Liver (tissue), 9 donors: Measurements from ENCODE around the gene KIF17. TPM values are rescaled to one million over a fixed set of nuclear protein-coding genes. Genes with fewer than 3 reads are reported as not detected.
A peak's percentile ranks its signal among the peaks of the same experiment; 100 is the strongest.

ENCODE experiments used
- DNase-seq: peaks from one replicate; pipeline ENCODE4 v3.0.0-alpha.2; 2017; ENCODE audit warnings: low spot score
- H3K27ac ChIP-seq, 2 donors: one replicate each; pipeline ENCODE4 v1.7.0; 2013; ENCODE audit warnings: inconsistent platforms in 2 of 2, low read length in 2 of 2, control low read depth in 1 of 2, low read depth in 1 of 2, mild to moderate bottlenecking in 1 of 2
- H3K27me3 ChIP-seq, 4 donors: one replicate each; pipeline versions ENCODE4 v1.6.1 to v1.7.0; 2013; ENCODE audit warnings: low read length in 3 of 4, inconsistent platforms in 1 of 4, mild to moderate bottlenecking in 1 of 4, moderate library complexity in 1 of 4; ENCODE audit not compliant: control insufficient read depth in 4 of 4, insufficient read depth in 4 of 4
- H3K36me3 ChIP-seq, 4 donors: one replicate each; pipeline versions ENCODE4 v1.6.1 to v1.7.0; 2013; ENCODE audit warnings: low read length in 3 of 4, mild to moderate bottlenecking in 3 of 4, low read depth in 1 of 4, moderate library complexity in 1 of 4; ENCODE audit not compliant: control insufficient read depth in 4 of 4, insufficient read depth in 3 of 4
- H3K4me1 ChIP-seq, 4 donors: one replicate each; pipeline versions ENCODE4 v1.6.1 to v1.7.0; 2013; ENCODE audit warnings: low read length in 3 of 4, mild to moderate bottlenecking in 3 of 4, moderate library complexity in 1 of 4; ENCODE audit not compliant: control insufficient read depth in 4 of 4, insufficient read depth in 4 of 4
- H3K4me3 ChIP-seq, 3 donors: one replicate each; pipeline versions ENCODE4 v1.6.1 to v1.7.0; 2013; ENCODE audit warnings: low read length in 3 of 3, control low read depth in 1 of 3, low read depth in 1 of 3, mild to moderate bottlenecking in 1 of 3
- H3K9ac ChIP-seq, 2 donors: one replicate each; pipeline ENCODE4 v1.7.0; 2013; ENCODE audit warnings: low read length in 2 of 2, mild to moderate bottlenecking in 2 of 2, moderate library complexity in 2 of 2, control low read depth in 1 of 2, low read depth in 1 of 2
- H3K9me3 ChIP-seq, 4 donors: one replicate each; pipeline versions ENCODE4 v1.6.1 to v1.7.0; 2013; ENCODE audit warnings: low read length in 3 of 4; ENCODE audit not compliant: control insufficient read depth in 4 of 4
- EGR1 ChIP-seq, 2 donors: IDR thresholded peaks; 2 replicates each; pipeline ENCODE4 v1.6.1; 2016 to 2018; ENCODE audit warnings: antibody characterized with exemption in 2 of 2, low read depth in 2 of 2
- FOXA1 ChIP-seq: IDR thresholded peaks from 2 replicates; pipeline ENCODE4 v1.6.1; 2016; ENCODE audit warnings: antibody characterized with exemption
- FOXA2 ChIP-seq: IDR thresholded peaks from 2 replicates; pipeline ENCODE4 v1.6.1; 2016; ENCODE audit warnings: antibody characterized with exemption
- GABPA ChIP-seq, 2 donors: IDR thresholded peaks in 1 of 2; conservative IDR thresholded peaks in 1 of 2; 2 replicates each; pipeline ENCODE4 v1.6.1; 2016; ENCODE audit warnings: antibody characterized with exemption in 2 of 2, mild to moderate bottlenecking in 1 of 2, moderate library complexity in 1 of 2
- HNF4A ChIP-seq, 2 donors: conservative IDR thresholded peaks; 2 replicates each; pipeline ENCODE4 v1.6.1; 2016; ENCODE audit warnings: antibody characterized with exemption in 2 of 2, mild to moderate bottlenecking in 2 of 2
- HNF4G ChIP-seq: IDR thresholded peaks from 2 replicates; pipeline ENCODE4 v1.6.1; 2016; ENCODE audit warnings: antibody characterized with exemption
- JUND ChIP-seq, 2 donors: IDR thresholded peaks; 2 replicates each; pipeline ENCODE4 v1.6.1; 2016; ENCODE audit warnings: antibody characterized with exemption in 2 of 2
- NR2F2 ChIP-seq: IDR thresholded peaks from 2 replicates; pipeline ENCODE4 v1.6.1; 2016; ENCODE audit warnings: antibody characterized with exemption
- RAD21 ChIP-seq, 2 donors: IDR thresholded peaks; 2 replicates each; pipeline ENCODE4 v1.6.1; 2016; ENCODE audit warnings: antibody characterized with exemption in 2 of 2, mild to moderate bottlenecking in 2 of 2
- RXRA ChIP-seq, 2 donors: IDR thresholded peaks; 2 replicates each; pipeline ENCODE4 v1.6.1; 2017 to 2018; ENCODE audit warnings: antibody characterized with exemption in 2 of 2, mild to moderate bottlenecking in 1 of 2
- SP1 ChIP-seq: IDR thresholded peaks from 2 replicates; pipeline ENCODE4 v1.6.1; 2018; ENCODE audit warnings: antibody characterized with exemption, mild to moderate bottlenecking
- TAF1 ChIP-seq: conservative IDR thresholded peaks from 2 replicates; pipeline ENCODE4 v1.6.1; 2016; ENCODE audit warnings: antibody characterized with exemption, mild to moderate bottlenecking
- YY1 ChIP-seq: IDR thresholded peaks from 2 replicates; pipeline ENCODE4 v1.6.1; 2016; ENCODE audit warnings: antibody characterized with exemption, mild to moderate bottlenecking
- WGBS: extraction: QIAGEN DNeasy Blood & Tissue Kit; methylation state at CpG from one replicate; pipeline ENCODE4 v1.1.7; 2013; 5-methylcytosine and 5-hydroxymethylcytosine counted together
- polyA plus RNA-seq, 2 donors: library from polyadenylated mRNA; stranded (reverse) in 1 of 2; unstranded in 1 of 2; fragments of 200-250 nt in 1 of 2; fragments of >200 nt in 1 of 2; fragmentation: Nextera tagmentation in 1 of 2; extraction: Ambion mirVana in 1 of 2; gene quantifications; one replicate each; pipeline versions ENCODE4 v1.2.1 to v1.2.3, GENCODE V29; 2013 to 2015
- total RNA-seq, 2 donors: library from RNA; depleted of rRNA; stranded (reverse); fragments of >200 nt; gene quantifications; one replicate each; pipeline ENCODE4 v1.2.3, GENCODE V29; 2014
- TF ChIP-seq, protein P1 (sequence below): IDR thresholded peaks from 2 replicates; pipeline ENCODE4 v1.6.1; 2016; ENCODE audit warnings: antibody characterized with exemption
- TF ChIP-seq, protein P2 (sequence below): fragments of 150-350 bp; IDR thresholded peaks from 2 replicates; pipeline ENCODE4 v1.5.1; 2017; ENCODE audit warnings: improper control_type of control experiment, low read depth, low read length; ENCODE audit not compliant: missing input control
- TF ChIP-seq, protein P3 (sequence below): IDR thresholded peaks from 2 replicates; pipeline ENCODE4 v1.6.1; 2016; ENCODE audit warnings: antibody characterized with exemption, mild to moderate bottlenecking
- TF ChIP-seq, protein P4 (sequence below): IDR thresholded peaks from 2 replicates; pipeline ENCODE4 v1.6.1; 2016; ENCODE audit warnings: antibody characterized with exemption
- TF ChIP-seq, protein P5 (sequence below): IDR thresholded peaks from 2 replicates; pipeline ENCODE4 v1.6.1; 2016; ENCODE audit warnings: antibody characterized with exemption
- donor health status: healthy.
- donor health status: healthy.
- donor health status: healthy.
- donor health status: healthy.
- donor health status: healthy.

KIF17 gene
- total and polyA plus RNA-seq, 4 donors, result 1.0 to 2.7 (median 2.0) TPM

DNA sequence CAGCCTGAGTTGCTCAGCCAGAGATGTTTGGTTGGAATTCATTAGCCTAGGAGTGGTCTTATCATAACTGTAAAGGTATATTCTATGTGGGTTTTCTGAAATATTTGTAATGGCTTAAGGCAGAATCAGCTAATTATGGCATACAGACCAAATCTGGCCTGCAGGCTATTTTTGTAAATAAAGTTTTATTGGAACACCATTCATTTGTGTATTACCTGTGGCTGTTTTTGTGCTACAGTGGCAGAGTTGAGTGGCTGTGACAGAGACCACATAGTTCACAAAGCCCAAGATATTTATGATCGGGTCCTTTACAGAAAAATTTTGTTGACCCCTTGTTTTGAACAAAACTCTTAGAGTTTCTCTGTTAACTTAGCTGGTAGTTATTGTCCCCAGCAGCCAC lies 49.2 kb downstream of the KIF17 start:
- Histone ChIP-seq H3K36me3 (no peaks in the 10 kb centered on the region), H3K9me3 (no peaks in the 10 kb centered on the region), H3K27me3 (no peaks in the 10 kb centered on the region), H3K27ac (no peak overlapping the region), H3K4me3 (no peak overlapping the region), H3K4me1 (no peaks in the 10 kb centered on the region), H3K9ac (no peak overlapping the region)
- TF ChIP-seq HNF4A (conservative IDR thresholded peaks at IDR 0.05) (no peak), FOXA2 (no peak), TAF1 (no peak), RXRA (IDR thresholded peaks at IDR 0.05) (no peak), RAD21 (IDR thresholded peaks at IDR 0.05) (no peak), GABPA (IDR thresholded peaks at IDR 0.05 in 1 of 2, conservative IDR thresholded peaks at IDR 0.05 in 1 of 2) (no peak), EGR1 (IDR thresholded peaks at IDR 0.05; ENCODE audit: low read depth in 2 of 2) (no peak)
- TF ChIP-seq, protein P1, sequence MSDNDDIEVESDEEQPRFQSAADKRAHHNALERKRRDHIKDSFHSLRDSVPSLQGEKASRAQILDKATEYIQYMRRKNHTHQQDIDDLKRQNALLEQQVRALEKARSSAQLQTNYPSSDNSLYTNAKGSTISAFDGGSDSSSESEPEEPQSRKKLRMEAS, result no peak
- 95% methylated on average over 1 of the region's 1 CpG for WGBS
- no peak for DNase-seq

DNA sequence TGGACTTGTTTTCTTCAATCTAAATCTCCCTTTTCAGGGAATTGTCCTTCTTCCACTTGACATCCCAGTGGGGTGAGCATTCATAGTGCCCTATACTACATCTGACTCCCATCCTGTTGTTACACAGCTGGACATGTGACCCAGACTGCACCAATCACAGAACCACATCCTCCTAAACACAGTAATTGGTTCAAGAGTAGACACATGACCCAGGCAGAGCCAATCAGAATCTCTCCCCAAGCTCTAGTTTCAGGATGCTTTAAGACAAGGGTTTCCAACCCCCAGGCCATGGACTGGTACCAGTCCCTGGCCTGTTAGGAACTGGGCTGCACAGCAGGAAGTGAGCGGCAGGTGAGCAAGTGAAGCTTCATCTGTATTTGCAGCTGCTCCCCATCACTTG lies 51.0 kb downstream of the KIF17 start:
- Histone ChIP-seq H3K27me3 (no peaks in the 10 kb centered on the region), H3K36me3 (no peaks in the 10 kb centered on the region), H3K9ac (no peak overlapping the region), H3K4me1 (peaks cover 0 to 6% (median 4%) of the 10 kb centered on the region in 4 donors), H3K27ac (peak overlapping the region; percentile 37 to 42), H3K4me3 (no peak overlapping the region), H3K9me3 (no peaks in the 10 kb centered on the region)
- WGBS, result 95% methylated on average over 1 of the region's 1 CpG
- TF ChIP-seq NR2F2, result no peak
- TF ChIP-seq JUND (IDR thresholded peaks at IDR 0.05), result no peak
- TF ChIP-seq, protein P1, result no peak
- no peak for TF ChIP-seq FOXA1
- TF ChIP-seq, protein P2, sequence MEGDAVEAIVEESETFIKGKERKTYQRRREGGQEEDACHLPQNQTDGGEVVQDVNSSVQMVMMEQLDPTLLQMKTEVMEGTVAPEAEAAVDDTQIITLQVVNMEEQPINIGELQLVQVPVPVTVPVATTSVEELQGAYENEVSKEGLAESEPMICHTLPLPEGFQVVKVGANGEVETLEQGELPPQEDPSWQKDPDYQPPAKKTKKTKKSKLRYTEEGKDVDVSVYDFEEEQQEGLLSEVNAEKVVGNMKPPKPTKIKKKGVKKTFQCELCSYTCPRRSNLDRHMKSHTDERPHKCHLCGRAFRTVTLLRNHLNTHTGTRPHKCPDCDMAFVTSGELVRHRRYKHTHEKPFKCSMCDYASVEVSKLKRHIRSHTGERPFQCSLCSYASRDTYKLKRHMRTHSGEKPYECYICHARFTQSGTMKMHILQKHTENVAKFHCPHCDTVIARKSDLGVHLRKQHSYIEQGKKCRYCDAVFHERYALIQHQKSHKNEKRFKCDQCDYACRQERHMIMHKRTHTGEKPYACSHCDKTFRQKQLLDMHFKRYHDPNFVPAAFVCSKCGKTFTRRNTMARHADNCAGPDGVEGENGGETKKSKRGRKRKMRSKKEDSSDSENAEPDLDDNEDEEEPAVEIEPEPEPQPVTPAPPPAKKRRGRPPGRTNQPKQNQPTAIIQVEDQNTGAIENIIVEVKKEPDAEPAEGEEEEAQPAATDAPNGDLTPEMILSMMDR, result no peak
- TF ChIP-seq TAF1, result no peak
- no peak for TF ChIP-seq YY1
- TF ChIP-seq GABPA (IDR thresholded peaks at IDR 0.05 in 1 of 2, conservative IDR thresholded peaks at IDR 0.05 in 1 of 2), result no peak
- TF ChIP-seq, protein P3, sequence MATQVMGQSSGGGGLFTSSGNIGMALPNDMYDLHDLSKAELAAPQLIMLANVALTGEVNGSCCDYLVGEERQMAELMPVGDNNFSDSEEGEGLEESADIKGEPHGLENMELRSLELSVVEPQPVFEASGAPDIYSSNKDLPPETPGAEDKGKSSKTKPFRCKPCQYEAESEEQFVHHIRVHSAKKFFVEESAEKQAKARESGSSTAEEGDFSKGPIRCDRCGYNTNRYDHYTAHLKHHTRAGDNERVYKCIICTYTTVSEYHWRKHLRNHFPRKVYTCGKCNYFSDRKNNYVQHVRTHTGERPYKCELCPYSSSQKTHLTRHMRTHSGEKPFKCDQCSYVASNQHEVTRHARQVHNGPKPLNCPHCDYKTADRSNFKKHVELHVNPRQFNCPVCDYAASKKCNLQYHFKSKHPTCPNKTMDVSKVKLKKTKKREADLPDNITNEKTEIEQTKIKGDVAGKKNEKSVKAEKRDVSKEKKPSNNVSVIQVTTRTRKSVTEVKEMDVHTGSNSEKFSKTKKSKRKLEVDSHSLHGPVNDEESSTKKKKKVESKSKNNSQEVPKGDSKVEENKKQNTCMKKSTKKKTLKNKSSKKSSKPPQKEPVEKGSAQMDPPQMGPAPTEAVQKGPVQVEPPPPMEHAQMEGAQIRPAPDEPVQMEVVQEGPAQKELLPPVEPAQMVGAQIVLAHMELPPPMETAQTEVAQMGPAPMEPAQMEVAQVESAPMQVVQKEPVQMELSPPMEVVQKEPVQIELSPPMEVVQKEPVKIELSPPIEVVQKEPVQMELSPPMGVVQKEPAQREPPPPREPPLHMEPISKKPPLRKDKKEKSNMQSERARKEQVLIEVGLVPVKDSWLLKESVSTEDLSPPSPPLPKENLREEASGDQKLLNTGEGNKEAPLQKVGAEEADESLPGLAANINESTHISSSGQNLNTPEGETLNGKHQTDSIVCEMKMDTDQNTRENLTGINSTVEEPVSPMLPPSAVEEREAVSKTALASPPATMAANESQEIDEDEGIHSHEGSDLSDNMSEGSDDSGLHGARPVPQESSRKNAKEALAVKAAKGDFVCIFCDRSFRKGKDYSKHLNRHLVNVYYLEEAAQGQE, result no peak
- no peak for TF ChIP-seq HNF4G
- TF ChIP-seq HNF4A (conservative IDR thresholded peaks at IDR 0.05), result no peak
- TF ChIP-seq FOXA2, result no peak
- TF ChIP-seq, protein P4, sequence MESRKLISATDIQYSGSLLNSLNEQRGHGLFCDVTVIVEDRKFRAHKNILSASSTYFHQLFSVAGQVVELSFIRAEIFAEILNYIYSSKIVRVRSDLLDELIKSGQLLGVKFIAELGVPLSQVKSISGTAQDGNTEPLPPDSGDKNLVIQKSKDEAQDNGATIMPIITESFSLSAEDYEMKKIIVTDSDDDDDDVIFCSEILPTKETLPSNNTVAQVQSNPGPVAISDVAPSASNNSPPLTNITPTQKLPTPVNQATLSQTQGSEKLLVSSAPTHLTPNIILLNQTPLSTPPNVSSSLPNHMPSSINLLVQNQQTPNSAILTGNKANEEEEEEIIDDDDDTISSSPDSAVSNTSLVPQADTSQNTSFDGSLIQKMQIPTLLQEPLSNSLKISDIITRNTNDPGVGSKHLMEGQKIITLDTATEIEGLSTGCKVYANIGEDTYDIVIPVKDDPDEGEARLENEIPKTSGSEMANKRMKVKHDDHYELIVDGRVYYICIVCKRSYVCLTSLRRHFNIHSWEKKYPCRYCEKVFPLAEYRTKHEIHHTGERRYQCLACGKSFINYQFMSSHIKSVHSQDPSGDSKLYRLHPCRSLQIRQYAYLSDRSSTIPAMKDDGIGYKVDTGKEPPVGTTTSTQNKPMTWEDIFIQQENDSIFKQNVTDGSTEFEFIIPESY, result no peak
- no peak for TF ChIP-seq RXRA (IDR thresholded peaks at IDR 0.05)
- TF ChIP-seq, protein P5, sequence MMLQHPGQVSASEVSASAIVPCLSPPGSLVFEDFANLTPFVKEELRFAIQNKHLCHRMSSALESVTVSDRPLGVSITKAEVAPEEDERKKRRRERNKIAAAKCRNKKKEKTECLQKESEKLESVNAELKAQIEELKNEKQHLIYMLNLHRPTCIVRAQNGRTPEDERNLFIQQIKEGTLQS, result no peak
- TF ChIP-seq EGR1 (IDR thresholded peaks at IDR 0.05; ENCODE audit: low read depth in 2 of 2), result no peak
- TF ChIP-seq RAD21 (IDR thresholded peaks at IDR 0.05), result no peak
- TF ChIP-seq SP1, result no peak
- no peak for DNase-seq
